ENCODE measurements around the gene ALKBH3. TPM values are rescaled to one million over a fixed set of nuclear protein-coding genes. Genes with fewer than 3 reads are reported as not detected.
A peak's percentile ranks its signal among the peaks of the same experiment; 100 is the strongest.

The ALKBH3 gene
- total RNA-seq, 1 donor, result 47.8 TPM

GRCh38 chr11:43941257-43941994 is 60.8 kb downstream of the ALKBH3 start:
- Histone ChIP-seq H3K4me3 (ENCODE audit: insufficient read depth, low read length) (peak overlapping the region; percentile 68), H3K27me3 (ENCODE audit: insufficient read depth, low read length) (peaks cover 51% of the 10 kb centered on the region), H3K4me2 (ENCODE audit: insufficient read depth, low read length) (peak overlapping the region; percentile 72), H3K9me3 (ENCODE audit: low read depth, low read length) (no peaks in the 10 kb centered on the region), H2AFZ (ENCODE audit: low read length) (no peak overlapping the region), H3K36me3 (ENCODE audit: insufficient read depth, low read length) (no peaks in the 10 kb centered on the region), H3K79me2 (ENCODE audit: insufficient read depth, low read length) (no peaks in the 10 kb centered on the region), H4K20me1 (ENCODE audit: insufficient read depth, low read length) (no peaks in the 10 kb centered on the region), H3K4me1 (ENCODE audit: insufficient read depth, low read length) (peaks cover 32% of the 10 kb centered on the region), H3K27ac (ENCODE audit: low read depth, low read length) (no peak overlapping the region)
- no peak for DNase-seq (ENCODE audit: insufficient read length, low spot score, missing footprints)
- no peak for TF ChIP-seq CTCF (IDR thresholded peaks at IDR 0.05; ENCODE audit: extremely low read depth, low read depth, low read length)

- H3K79me2 ChIP-seq (ENCODE audit: insufficient read depth, low read length), result no peaks in the 10 kb centered on the region
- no peaks in the 10 kb centered on the region for H4K20me1 ChIP-seq (ENCODE audit: insufficient read depth, low read length)
- no peak overlapping the region for H3K27ac ChIP-seq (ENCODE audit: low read depth, low read length)
- no peaks in the 10 kb centered on the region for H3K36me3 ChIP-seq (ENCODE audit: insufficient read depth, low read length)
- H3K4me1 ChIP-seq (ENCODE audit: insufficient read depth, low read length), result peaks cover 23% of the 10 kb centered on the region
- DNase-seq (ENCODE audit: insufficient read length, low spot score, missing footprints), result peak; percentile 94
- H3K27me3 ChIP-seq (ENCODE audit: insufficient read depth, low read length), result peaks cover 51% of the 10 kb centered on the region
- peak overlapping the region; percentile 82 for H3K4me2 ChIP-seq (ENCODE audit: insufficient read depth, low read length)
- peak overlapping the region; percentile 63 for H3K4me3 ChIP-seq (ENCODE audit: insufficient read depth, low read length)
- no peak for TF ChIP-seq CTCF (IDR thresholded peaks at IDR 0.05; ENCODE audit: extremely low read depth, low read depth, low read length)
- H3K9me3 ChIP-seq (ENCODE audit: low read depth, low read length), result no peaks in the 10 kb centered on the region
- H2AFZ ChIP-seq (ENCODE audit: low read length), result peak overlapping the region; percentile 51
Measured at GRCh38 chr11:43942662-43943371, 62.2 kb downstream of the ALKBH3 start.

GRCh38 chr11:43943372-43943930 is 62.8 kb downstream of the ALKBH3 start:
- H3K4me1 ChIP-seq (ENCODE audit: insufficient read depth, low read length), result peaks cover 21% of the 10 kb centered on the region
- peak; percentile 91 for DNase-seq (ENCODE audit: insufficient read length, low spot score, missing footprints)
- no peaks in the 10 kb centered on the region for H3K9me3 ChIP-seq (ENCODE audit: low read depth, low read length)
- peaks cover 51% of the 10 kb centered on the region for H3K27me3 ChIP-seq (ENCODE audit: insufficient read depth, low read length)
- H3K4me2 ChIP-seq (ENCODE audit: insufficient read depth, low read length), result peak overlapping the region; percentile 82
- no peak overlapping the region for H3K27ac ChIP-seq (ENCODE audit: low read depth, low read length)
- H2AFZ ChIP-seq (ENCODE audit: low read length), result no peak overlapping the region
- no peaks in the 10 kb centered on the region for H3K36me3 ChIP-seq (ENCODE audit: insufficient read depth, low read length)
- no peaks in the 10 kb centered on the region for H3K79me2 ChIP-seq (ENCODE audit: insufficient read depth, low read length)
- no peak for TF ChIP-seq CTCF (IDR thresholded peaks at IDR 0.05; ENCODE audit: extremely low read depth, low read depth, low read length)
- no peaks in the 10 kb centered on the region for H4K20me1 ChIP-seq (ENCODE audit: insufficient read depth, low read length)
- H3K4me3 ChIP-seq (ENCODE audit: insufficient read depth, low read length), result peak overlapping the region; percentile 63

All from osteoblast (primary cell).